CD4-positive, alpha-beta T cell treated with Interleukin-21 for 1 hour (primary cell): ENCODE data around the gene HDAC7.
A peak's percentile ranks its signal among the peaks of the same experiment; 100 is the strongest.

Source experiments
- DNase-seq: peaks from one replicate; pipeline ENCODE4 v3.0.0-alpha.2; 2020

Gene HDAC7

GRCh38 chr12:47791351-47791746, 28.4 kb downstream of the HDAC7 start:
- no peak for DNase-seq

GRCh38 chr12:47790676-47791350, 28.9 kb downstream of the HDAC7 start:
- DNase-seq: no peak

- no peak for DNase-seq
These were observed 29.8 kb downstream of the HDAC7 start for GRCh38 chr12:47789712-47790489.

- no peak for DNase-seq
These were observed 30.6 kb downstream of the HDAC7 start for GRCh38 chr12:47789141-47789540.

DNA sequence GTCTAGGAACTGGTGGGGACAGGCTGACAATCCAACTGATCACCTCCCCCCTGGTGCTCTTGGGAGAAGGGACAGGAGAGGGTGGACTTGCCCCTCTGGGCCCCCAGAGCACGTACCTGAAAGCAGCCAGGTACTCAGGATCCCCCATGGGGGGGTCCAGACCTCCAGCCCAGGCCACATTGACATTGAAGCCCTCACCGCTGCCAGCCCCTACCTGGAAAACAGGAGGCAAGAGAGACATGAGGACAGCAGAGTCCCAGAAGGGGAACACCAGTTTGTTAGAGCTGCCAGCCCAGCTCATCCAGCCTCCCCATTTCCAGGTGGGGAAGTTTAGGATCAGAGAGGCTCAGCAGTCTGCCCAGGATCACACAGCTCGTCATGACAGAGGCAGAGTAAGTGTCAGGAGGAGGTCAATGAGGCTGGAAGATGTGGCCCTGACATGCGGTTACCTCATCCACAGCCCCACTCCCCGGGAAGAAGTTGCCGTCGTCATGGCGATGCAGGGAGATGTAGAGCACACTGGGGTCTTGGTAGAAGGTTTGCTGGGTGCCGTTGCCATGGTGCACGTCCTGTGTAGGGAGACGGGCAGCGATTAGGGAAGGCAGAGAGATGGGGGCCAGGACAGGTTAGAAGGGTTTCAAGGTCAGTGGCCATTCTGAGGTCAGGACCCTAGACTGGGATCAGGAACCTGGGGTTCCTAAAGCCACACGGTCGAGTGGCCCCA, 31.9 kb downstream of the HDAC7 start:
- no peak for DNase-seq

DNA sequence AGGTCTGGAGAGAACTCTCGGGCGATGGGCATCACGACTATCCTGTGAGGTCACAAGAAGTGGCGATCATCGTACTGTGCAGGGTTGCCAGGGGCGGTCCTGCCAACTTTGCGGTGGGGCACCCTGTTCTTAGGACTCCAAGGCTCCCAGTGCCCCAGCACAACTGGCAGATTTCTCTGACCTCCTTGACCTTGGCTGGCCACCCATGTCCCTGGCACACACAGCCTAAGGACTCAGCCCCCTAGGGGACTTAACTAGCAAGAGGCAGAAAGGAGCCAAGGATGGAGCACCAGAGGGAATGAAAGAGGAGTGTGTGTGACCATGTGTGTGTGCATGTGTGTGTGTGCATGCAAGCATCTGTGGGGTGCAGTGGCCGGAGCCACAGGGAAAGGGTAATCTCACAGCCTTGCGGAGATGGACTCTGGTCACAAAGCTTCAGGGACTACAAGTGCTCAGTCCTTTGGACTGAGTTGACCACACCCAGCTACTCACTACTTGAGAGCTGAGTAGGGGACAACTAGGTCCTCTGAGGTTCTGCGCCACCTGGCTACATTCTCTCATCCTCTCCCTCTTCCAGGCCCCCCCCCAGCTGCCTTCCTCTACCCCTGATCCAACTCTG, 32.9 kb downstream of the HDAC7 start:
- DNase-seq: no peak

DNA sequence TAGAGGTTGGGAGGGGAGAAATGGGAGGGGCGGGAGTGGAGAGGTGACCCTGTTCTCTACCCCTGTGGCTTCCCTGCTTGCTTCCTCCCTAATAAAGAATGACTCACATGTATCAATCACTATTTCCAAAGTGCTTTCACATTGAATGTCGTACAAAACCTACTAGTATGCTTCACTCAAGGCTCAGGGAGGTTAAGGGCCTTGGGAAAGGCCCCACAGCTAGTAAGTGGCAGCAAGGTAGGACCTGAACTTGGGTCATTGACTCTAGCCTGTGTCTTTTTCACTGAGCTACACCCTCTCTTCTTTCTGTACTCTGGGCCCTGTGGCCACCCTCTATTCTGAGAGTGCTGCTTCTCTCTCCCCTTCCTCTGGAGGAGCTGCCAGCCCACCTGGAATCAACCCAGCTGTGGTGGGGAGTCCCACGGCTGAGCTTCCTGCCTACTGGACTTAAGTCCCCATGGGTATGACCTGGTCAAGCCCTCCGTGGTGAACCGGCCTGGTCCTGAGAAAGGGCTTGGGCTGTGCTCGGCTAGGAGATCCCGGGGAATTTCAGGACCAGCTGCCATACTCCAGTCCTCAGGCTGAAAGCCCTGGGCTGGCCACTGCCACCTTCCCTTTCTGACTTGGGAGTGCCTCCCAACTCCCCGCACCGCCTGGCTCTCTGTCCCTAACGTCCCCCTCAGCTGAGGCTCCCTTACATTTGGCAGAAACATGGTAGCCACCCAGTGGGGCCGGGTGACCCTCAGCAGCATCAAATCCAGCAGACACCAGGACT, 33.6 kb downstream of the HDAC7 start:
- DNase-seq: no peak

- no peak for DNase-seq
These were observed 34.4 kb downstream of the HDAC7 start for GRCh38 chr12:47785036-47785886.

DNA sequence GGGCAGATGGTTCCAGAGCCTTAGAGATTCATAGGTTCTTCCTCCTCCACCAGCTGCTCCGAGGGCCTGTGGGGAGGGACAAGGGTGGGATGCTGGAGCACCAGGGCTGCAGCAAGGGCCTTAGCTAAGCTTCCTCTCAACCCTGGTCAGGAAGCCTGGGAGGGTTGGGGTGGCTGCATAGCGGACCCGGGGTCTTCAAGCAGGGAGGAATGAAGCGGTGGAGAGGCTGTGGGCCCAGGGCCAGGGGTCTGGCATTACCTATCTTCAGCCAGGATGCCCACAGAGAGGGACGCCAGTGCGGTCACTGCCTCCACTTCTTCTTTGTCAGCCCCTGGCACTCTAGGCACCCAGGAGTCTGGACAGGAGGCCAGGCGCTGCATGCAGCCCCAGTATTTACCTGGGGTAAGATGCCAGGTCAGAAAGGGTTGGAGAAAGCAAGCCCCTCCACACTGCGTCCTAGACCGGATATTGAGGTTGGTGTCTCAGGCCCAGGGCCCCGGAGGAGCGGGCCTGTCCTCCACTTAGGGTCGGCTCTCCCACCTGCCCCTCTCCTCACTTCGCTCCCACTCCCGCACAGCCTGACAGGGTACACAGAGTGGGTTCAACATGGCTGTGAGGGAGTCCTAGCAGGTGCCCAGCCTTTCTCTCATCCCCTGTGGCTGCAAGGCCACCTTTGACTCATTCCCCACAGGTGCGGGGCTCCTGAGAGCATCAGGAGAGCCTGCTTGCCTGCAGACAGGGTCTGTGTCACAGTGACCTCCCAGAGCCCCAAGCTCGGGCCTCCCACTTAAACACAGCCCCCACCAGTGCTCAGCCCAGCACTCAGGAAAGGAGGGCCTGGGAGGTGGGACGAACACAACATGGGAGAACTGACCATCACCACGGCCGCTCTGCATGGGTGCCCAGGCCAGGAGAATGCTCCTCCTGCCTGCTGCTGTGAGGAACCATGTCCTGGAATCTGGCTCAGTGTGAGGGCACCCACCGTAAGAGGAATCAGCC, 35.6 kb downstream of the HDAC7 start:
- DNase-seq: no peak

DNA sequence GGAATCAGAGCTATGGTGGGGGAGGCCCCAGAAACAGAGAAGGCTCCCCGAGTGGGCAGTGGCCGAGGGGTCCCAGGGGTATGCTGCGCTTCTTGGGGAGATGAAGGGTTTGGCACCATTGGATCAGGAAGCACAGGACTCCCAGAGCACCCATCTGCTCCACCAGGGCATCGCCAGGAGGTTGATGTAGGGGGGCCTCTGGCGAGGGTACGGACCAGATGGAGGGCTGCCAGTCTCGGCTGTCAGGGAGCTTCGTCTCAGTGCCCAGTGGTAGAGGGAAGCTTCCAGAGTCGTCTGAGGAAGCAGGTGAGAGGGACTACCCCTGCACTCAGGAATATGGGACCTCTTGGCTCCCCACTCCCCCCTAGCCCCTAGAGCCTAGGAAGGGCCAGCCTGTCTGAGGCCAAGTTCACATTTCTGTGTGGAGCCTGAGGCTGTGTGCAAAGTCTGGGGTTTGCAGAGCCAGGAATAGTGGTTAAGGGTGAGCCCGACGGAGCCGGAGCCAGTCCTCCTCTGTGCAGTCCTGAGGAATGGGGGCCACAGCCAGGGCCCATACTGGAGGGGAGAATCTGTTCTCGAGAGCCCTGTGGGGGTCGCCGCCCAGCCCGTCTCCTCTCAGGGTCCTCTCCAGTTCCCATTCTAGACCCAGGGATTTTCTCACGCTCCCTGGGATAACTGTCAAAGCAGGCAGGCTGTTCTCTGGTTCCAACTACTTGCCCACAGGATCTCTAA, 36.5 kb downstream of the HDAC7 start:
- DNase-seq: no peak

DNA sequence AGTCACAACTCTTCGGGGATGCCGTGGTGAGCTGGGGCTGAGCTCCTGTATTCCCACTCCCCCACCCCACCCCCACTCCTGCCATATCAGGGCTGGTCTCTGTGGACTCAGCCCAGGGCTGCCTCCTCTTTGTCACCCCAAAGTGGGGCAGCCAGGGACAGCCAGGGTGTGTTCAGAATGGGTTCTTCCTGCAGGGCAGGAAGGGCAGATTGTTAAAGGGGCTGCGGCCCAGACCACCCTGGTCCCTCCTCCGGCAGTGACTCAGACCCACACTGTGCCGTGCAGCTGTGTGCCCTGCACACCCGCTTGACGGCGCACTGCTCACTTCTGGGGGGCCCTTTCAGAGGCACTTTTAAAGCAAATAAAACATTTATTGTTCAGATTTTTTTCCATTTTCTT, 37.3 kb downstream of the HDAC7 start:
- no peak for DNase-seq

DNA sequence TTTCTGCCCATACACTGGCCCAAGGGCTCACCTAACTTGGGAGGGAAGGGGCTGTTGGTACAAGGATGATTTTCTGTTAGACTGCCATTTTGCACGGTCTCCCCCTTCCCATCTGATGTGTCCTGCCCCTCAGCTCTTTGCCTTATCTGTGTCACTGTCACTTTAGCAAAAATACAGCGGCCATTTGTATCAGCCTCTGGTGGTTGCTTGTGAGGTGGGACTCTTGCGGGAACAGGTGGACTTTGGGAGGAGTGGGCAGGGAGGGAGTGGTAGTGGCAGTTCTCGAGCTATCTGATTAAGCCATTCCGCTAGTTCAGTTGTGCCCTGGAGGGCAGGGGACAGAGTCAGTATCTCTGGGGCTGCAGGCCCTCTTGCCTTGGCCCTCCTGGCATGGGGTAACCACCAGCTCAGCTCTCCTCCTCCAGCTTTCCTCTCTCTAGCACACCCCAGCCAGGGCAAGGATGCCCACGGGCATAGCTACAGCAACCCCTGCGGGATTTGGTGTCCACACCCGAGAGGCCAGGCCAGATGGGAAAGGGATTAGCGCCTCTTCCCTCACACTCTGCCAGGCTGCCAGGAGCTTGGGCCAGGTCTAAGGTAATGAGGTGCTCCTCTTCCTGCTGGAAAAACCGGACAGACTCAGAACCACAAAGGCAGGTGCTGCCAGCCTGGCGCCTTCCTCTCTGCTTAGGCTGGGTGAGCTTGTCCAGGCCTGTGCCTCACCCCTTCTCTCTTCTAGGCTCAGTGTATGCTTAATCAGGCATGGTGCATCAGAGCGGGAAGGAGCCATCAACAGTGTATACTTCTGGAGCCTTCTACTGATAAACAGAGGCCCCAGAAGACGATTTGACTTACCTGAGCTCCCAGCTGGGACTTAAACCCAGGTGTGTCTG, 38.0 kb downstream of the HDAC7 start:
- no peak for DNase-seq

DNA sequence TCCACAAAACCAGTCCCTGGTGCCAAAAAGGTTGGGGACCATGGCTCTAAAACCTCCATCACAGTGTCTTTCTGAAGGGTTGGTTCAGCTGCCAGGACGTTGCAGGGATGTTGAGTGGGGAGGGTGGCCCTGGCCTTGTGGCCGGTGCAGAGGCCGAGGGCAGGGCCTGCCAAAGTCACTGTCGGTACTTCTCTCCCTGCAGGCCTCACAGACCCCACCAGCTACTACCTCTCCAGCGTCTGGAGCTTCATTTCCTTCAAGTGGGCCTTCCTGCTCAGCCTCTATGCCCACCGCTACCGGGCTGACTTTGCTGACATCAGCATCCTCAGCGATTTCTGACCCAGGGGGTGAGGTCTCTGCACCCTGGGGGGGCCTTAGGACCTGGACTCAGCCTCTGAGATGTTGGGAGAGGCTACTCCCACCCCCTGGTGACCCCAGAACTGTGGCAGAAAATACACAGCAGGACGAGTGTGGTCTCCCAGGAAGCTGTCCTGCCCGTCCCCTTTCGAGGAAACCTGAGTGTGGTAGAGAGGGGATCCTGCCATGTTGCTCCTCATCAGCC, 39.7 kb downstream of the HDAC7 start:
- no peak for DNase-seq

DNA sequence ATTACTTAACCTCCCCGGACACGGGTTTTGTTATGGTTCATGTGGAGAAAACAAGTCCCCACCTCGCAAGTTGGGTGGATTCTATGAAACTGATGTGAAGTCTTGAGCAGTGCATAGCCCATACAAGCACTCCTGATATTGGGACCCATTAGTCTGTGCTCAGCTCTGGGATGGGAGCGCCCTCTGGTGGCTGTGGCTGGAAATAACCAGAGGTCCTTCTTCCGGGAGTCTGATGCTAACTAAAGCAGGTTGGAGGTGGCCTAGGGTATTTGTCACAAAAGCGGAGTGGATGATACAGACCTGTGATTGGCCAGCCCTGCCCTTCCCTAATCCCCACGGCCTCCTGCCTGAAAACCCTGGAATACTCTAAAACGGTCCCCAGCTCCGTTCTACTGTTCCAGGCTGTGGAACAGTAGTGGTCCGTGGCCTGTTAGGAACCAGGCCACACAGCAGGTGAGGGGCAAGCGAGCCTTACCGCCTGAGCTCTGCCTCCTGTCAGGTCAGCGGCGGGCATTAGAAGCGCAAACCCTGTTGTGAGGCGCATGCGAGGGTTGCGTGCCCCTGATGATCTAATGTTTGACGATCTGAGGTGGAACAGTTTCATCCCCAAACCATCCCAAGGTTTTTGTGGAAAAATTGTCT, 40.3 kb downstream of the HDAC7 start:
- peak; percentile 92 for DNase-seq

- DNase-seq: no peak
These were observed 40.8 kb downstream of the HDAC7 start for GRCh38 chr12:47778881-47779280.

DNA sequence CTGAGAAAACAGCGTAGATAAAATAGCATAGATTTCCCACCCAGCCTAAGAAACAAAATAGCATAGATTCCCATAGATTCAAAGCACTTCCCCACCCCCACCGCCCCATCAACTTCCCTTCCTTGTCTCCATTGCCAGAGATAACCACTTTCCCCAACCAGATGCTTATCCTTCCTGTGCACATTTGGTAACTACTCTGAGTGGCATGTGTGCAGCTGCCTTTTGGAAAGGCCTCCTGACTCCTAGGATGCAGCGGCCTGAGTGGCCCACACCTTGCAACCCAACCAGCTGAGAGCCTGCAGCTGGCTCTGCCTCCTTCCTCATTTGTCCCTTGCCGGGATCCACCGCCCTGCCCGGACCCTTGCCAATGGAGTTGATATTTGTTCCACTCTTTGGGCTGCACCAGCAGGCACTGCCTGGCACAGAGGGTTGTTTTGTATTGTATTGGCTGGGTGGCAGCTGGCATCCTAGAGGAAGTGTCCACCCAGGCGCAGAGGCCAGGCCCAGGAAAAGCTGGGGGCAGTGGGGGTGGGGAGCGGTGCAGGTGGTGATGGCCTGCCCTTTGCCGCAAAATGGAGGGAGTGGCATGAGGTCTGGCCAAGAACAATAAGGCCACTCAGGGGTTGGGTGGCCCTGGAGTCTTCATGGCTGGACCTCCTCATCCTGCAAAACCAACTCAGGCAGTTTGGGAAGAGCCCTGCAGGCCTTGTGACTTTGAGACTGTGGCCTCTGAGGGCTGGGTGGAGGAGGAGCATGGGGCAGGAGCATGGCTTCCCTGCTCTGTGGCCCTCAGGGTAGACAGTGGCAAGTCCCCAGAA, 41.8 kb downstream of the HDAC7 start:
- no peak for DNase-seq

DNA sequence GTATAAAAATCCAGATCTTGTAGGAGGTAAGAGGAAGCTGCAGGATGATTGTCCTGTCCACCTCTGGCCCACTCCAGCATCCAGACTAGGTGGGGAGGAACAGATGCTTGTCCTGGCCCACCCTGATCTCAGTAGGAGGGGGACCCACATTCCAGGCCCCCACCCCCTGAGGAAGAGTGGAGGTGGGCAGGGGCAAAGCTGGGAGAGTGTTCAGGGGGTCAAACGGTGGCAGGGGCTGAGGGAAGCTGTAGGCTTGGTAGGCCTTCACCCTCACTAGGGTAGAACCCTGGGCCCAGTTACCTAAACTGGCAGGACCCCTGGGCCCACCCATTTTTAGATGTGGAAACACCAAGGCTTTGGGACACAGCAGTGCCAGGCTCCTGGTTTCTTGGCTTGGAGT, 42.6 kb downstream of the HDAC7 start:
- DNase-seq: no peak
